CD4-positive, alpha-beta T cell (primary cell): Measurements from ENCODE around the gene UNKL. TPM values are rescaled to one million over a fixed set of nuclear protein-coding genes. Genes with fewer than 3 reads are reported as not detected.

ENCODE experiments used
- ATAC-seq: fragments of 200-7000 bp; cut with Tn5 transposase; one replicate; pipeline ENCODE4 v1.10.0; 2022; ENCODE audit warnings: mild to moderate bottlenecking; ENCODE audit not compliant: poor library complexity
- CTCF ChIA-PET: fragments of 350-600 bp; sonication (Branson Sonifier 250); formaldehyde crosslinking; loops from one replicate; lab custom pipeline; 2021; ENCODE audit warnings: antibody characterized with exemption, inconsistent platforms; lab: Charles Lee
- POLR2A ChIA-PET: fragments of 350-600 bp; sonication (Branson Sonifier 250); formaldehyde crosslinking; loops from one replicate; lab custom pipeline; 2021; ENCODE audit warnings: antibody characterized with exemption, inconsistent platforms; lab: Charles Lee
- DNase-seq, 14 experiments: peaks; one replicate each; pipeline ENCODE4 v3.0.0-alpha.2; 2013 to 2020; ENCODE audit warnings: mixed read lengths in 2 of 14
- H3K27ac ChIP-seq, 2 donors: one replicate each; pipeline versions ENCODE4 v1.5.1 to v1.7.0; 2013; ENCODE audit warnings: low read length in 2 of 2, low read depth in 1 of 2, mild to moderate bottlenecking in 1 of 2
- H3K27me3 ChIP-seq, 2 experiments: 1 replicate in 1 of 2; 2 replicates in 1 of 2; pipeline versions ENCODE4 v1.6.1 to v1.7.0; 2013; ENCODE audit warnings: low read length in 2 of 2, control low read depth in 1 of 2, mild to moderate bottlenecking in 1 of 2, moderate library complexity in 1 of 2; ENCODE audit not compliant: insufficient read depth in 2 of 2, control insufficient read depth in 1 of 2
- H3K36me3 ChIP-seq: one replicate; pipeline ENCODE4 v1.6.1; 2013; ENCODE audit warnings: low read length, control low read depth; ENCODE audit not compliant: insufficient read depth
- H3K4me1 ChIP-seq: one replicate; pipeline ENCODE4 v1.6.1; 2013; ENCODE audit warnings: low read length, control low read depth; ENCODE audit not compliant: insufficient read depth
- H3K4me3 ChIP-seq: one replicate; pipeline ENCODE4 v1.5.1; 2013; ENCODE audit warnings: mild to moderate bottlenecking, low read length, moderate library complexity
- H3K9me3 ChIP-seq, 2 experiments: 1 replicate in 1 of 2; 2 replicates in 1 of 2; pipeline versions ENCODE4 v1.6.1 to v1.7.0; 2013; ENCODE audit warnings: low read length in 2 of 2, mild to moderate bottlenecking in 2 of 2, control low read depth in 1 of 2, moderate library complexity in 1 of 2; ENCODE audit not compliant: control insufficient read depth in 1 of 2, insufficient read depth in 1 of 2
- H3K27ac Mint-ChIP-seq: one replicate; pipeline ENCODE4 v1.8.0; 2020; ENCODE audit warnings: mixed read lengths
- H3K27me3 Mint-ChIP-seq: one replicate; pipeline ENCODE4 v1.8.0; 2021; ENCODE audit warnings: mixed read lengths
- H3K36me3 Mint-ChIP-seq: one replicate; pipeline ENCODE4 v1.8.0; 2021; ENCODE audit warnings: low read depth, mixed read lengths
- H3K4me1 Mint-ChIP-seq: one replicate; pipeline ENCODE4 v1.8.0; 2021; ENCODE audit warnings: low read depth, mixed read lengths
- H3K4me3 Mint-ChIP-seq: one replicate; pipeline ENCODE4 v1.8.0; 2020; ENCODE audit warnings: mild to moderate bottlenecking, mixed read lengths
- H3K9me3 Mint-ChIP-seq: one replicate; pipeline ENCODE4 v1.8.0; 2020; ENCODE audit warnings: mixed read lengths
- CTCF ChIP-seq: fragments of 200-600 bp; IDR thresholded peaks from one replicate; pipeline ENCODE4 v1.8.0; 2022; ENCODE audit warnings: antibody characterized with exemption, mild to moderate bottlenecking
- intact Hi-C, 2 experiments: fragments of 100-400 bp; cut with DNase I in 1 of 2; cut with micrococcal nuclease in 1 of 2; formaldehyde crosslinking; loops; one replicate each; pipeline versions ENCODE4 v1.15.1 to v1.9.0; 2023 to 2025; cut with DNase I, micrococcal nuclease
- total RNA-seq, 174 experiments: library from RNA in 2 of 174; stranded (reverse) in 2 of 174; gene quantifications; one replicate each; pipeline ENCODE4 v1.2.3 and lab custom pipeline; 2021 to 2026

UNKL gene
- total RNA-seq, 2 experiments from 2014 or later: 52.6 to 53.2 TPM

DNA sequence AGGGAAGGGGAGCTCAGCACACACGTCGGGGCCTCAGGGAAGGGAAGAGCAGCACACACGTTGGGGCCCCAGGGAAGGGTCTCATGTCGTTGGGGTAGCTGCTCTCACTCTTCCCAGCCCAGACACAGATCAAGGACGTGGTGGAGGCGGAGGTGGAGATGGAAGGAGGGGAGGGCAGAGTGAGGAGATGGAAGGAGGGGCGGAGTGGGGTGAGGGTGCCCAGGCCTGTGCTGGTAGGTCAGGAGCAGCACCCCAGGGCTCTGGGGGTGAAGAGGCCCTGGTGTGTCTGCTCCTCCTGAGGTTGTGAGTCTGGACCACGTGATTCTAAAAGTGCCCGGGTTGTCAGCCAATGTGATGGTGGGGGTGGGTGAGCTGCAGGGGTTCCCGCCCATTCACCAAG lies 45.5 kb upstream of the UNKL start:
- DNase-seq: no peak

GRCh38 chr16:1458977-1459341 lies 44.5 kb upstream of the UNKL start:
- Histone ChIP-seq H3K27ac (no peak overlapping the region), H3K4me1 (no peaks in the 10 kb centered on the region), H3K36me3 (peaks cover 59% of the 10 kb centered on the region), H3K27me3 (no peaks in the 10 kb centered on the region), H3K4me3 (no peak overlapping the region), H3K9me3 (no peaks in the 10 kb centered on the region)
- H3K36me3 Mint-ChIP-seq: peaks cover 28% of the 10 kb centered on the region
- ChIA-PET CTCF (no interaction called here), POLR2A (no interaction called here)
- H3K4me3 Mint-ChIP-seq: no peak overlapping the region
- H3K4me1 Mint-ChIP-seq: no peaks in the 10 kb centered on the region
- no peak for TF ChIP-seq CTCF
- ATAC-seq (no peak), DNase-seq (no peak)
- intact Hi-C loops: no loop called here
- H3K27me3 Mint-ChIP-seq: no peaks in the 10 kb centered on the region
- H3K9me3 Mint-ChIP-seq: no peaks in the 10 kb centered on the region
- H3K27ac Mint-ChIP-seq: no peak overlapping the region

More for the DNA sequence above, 45.5 kb upstream of the UNKL start:
- Histone ChIP-seq H3K4me3 (no peak overlapping the region), H3K27ac (no peak overlapping the region), H3K9me3 (no peaks in the 10 kb centered on the region), H3K4me1 (no peaks in the 10 kb centered on the region), H3K36me3 (peaks cover 57% of the 10 kb centered on the region), H3K27me3 (no peaks in the 10 kb centered on the region)
- no peaks in the 10 kb centered on the region for H3K9me3 Mint-ChIP-seq
- no peaks in the 10 kb centered on the region for H3K4me1 Mint-ChIP-seq
- H3K27ac Mint-ChIP-seq: no peak overlapping the region
- intact Hi-C loops: no loop called here
- no peak for ATAC-seq
- peaks cover 28% of the 10 kb centered on the region for H3K36me3 Mint-ChIP-seq
- no peaks in the 10 kb centered on the region for H3K27me3 Mint-ChIP-seq
- POLR2A ChIA-PET: no interaction called here
- no peak overlapping the region for H3K4me3 Mint-ChIP-seq
- CTCF ChIA-PET: no interaction called here
- no peak for TF ChIP-seq CTCF

DNA sequence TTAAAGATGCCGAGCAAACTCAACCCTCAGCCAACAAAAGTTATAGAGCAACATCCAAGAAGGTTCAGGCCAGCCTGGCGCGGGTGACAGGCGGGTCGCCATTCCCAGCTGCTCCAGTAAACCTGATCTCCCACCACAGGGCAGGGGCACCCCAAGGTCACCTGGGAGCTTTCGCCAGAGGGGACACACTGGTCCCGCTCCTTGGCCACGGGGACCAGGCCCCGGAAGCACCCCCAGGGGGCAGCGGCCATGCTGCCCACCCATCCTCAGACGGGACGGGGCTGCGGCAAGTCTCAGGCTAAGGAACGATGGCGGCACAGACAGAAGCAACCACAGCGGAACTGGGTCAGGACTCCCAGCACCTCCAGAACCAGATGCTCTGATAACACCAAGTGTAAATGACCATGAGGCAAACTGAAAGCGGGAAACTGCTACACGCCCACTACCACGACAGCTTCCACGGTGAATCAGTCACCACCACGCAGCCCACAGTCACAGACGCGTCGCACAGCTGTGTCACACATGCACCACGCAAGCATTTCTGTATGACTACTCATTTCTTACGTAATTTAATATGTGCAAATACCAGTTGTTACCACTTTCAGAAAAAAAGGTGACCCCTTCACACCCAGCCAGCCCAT lies 44.0 kb upstream of the UNKL start:
- no peak for TF ChIP-seq CTCF
- H3K27me3 ChIP-seq: no peaks in the 10 kb centered on the region
- no peaks in the 10 kb centered on the region for H3K9me3 ChIP-seq
- Mint-ChIP-seq H3K36me3 (peaks cover 28% of the 10 kb centered on the region), H3K27ac (no peak overlapping the region), H3K4me1 (no peaks in the 10 kb centered on the region), H3K4me3 (no peak overlapping the region), H3K27me3 (no peaks in the 10 kb centered on the region), H3K9me3 (no peaks in the 10 kb centered on the region)
- no peaks in the 10 kb centered on the region for H3K4me1 ChIP-seq
- intact Hi-C loops: no loop called here
- ChIA-PET POLR2A (no interaction called here), CTCF (no interaction called here)
- H3K27ac ChIP-seq: peak overlapping the region in 1 of 2 donors; percentile 13
- H3K36me3 ChIP-seq: peaks cover 64% of the 10 kb centered on the region
- DNase-seq (no peak), ATAC-seq (no peak)
- no peak overlapping the region for H3K4me3 ChIP-seq
